K562 (cell line): ENCODE data around the gene SLTM.

Experiments used
- CBX8 ChIP-seq: fragments of 200-600 bp; sonication (generic); IDR thresholded peaks from 2 replicates; pipeline ENCODE4 v1.6.1; 2012; ENCODE audit warnings: borderline replicate concordance, mixed run types, low read depth, mild to moderate bottlenecking, moderate library complexity, mixed read lengths, low read length, control low read depth, inconsistent platforms; ENCODE audit not compliant: poor library complexity, severe bottlenecking; ENCODE audit errors: extremely low read depth
- HDAC2 ChIP-seq: fragments of 450-650 bp; IDR thresholded peaks from 2 replicates; pipeline ENCODE4 v1.6.1; 2016; ENCODE audit warnings: mild to moderate bottlenecking
- POLR2A ChIP-seq: fragments of 450-650 bp; conservative IDR thresholded peaks from 2 replicates; pipeline ENCODE4 v1.6.1; 2016
- POLR2AphosphoS5 ChIP-seq: IDR thresholded peaks from 2 replicates; pipeline ENCODE4 v1.6.1; 2011; ENCODE audit warnings: mild to moderate bottlenecking, low read depth, low read length, moderate library complexity; ENCODE audit not compliant: control insufficient read depth, insufficient read depth
- ZNF12 ChIP-seq: sonication (generic); formaldehyde crosslinking; IDR thresholded peaks from 2 replicates; pipeline ENCODE4 v1.4.0; 2020; ENCODE audit warnings: mild to moderate bottlenecking, missing genetic modification reagents

- TF ChIP-seq HDAC2 (no peak), POLR2AphosphoS5 (no peak), CBX8 (no peak), POLR2A (no peak), ZNF12 (CRISPR knock-in tag) (no peak)
Observed at GRCh38 chr15:58919232-58919631, 14.2 kb downstream of the SLTM start.
